ENCODE results near the gene BACE1-AS. TPM values are rescaled to one million over a fixed set of nuclear protein-coding genes. Genes with fewer than 3 reads are reported as not detected.
A peak's percentile ranks its signal among the peaks of the same experiment; 100 is the strongest.
"Not testable (repeated sequence)": the region's sequence is repeated elsewhere in the genome, so short reads cannot be mapped to it uniquely, and the experiment has no call there.

The BACE1-AS gene
- polyA plus RNA-seq, 2 of the 4 experiments (the other 2 are of a cell fraction): 2.0 to 4.4 TPM

DNA sequence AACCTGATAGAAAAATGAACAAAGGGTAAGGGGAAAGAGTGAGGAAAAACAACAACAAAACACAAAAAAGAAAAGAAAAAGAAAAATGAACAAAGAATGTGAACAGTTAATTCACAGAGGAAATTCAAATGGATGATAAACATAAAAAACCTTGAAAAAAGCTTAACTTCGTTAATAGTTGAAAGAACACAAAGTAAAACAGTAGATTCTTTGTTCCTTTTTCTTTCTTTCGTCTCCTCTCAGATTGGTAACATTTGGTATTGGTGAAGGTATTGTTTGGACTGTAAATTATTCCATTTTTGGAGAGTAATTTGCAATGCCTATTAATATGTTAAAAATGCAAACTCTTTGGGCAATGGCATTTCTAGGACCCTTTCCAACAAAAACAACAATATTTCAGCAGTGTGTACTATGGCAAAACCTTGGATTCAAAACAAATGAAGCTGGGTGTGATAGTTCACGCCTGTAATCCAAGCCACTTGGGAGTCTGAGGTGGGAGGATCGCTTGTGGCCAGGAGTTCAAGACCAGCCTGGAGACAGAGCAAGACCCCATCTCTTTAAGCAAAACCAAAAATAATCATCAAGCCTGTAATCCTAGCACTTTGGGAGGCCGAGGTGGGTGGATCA, 28.2 kb downstream of the BACE1-AS start:
- ChIA-PET CTCF (no interaction called here), POLR2A (no interaction called here)
- no peak overlapping the region for H3K4me3 ChIP-seq
- no peak for FAIRE-seq
- H3K4me2 ChIP-seq: no peak overlapping the region
- H3K9me3 ChIP-seq: no peaks in the 10 kb centered on the region
- TF ChIP-seq, protein P1, sequence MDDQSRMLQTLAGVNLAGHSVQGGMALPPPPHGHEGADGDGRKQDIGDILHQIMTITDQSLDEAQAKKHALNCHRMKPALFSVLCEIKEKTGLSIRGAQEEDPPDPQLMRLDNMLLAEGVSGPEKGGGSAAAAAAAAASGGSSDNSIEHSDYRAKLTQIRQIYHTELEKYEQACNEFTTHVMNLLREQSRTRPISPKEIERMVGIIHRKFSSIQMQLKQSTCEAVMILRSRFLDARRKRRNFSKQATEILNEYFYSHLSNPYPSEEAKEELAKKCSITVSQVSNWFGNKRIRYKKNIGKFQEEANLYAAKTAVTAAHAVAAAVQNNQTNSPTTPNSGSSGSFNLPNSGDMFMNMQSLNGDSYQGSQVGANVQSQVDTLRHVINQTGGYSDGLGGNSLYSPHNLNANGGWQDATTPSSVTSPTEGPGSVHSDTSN (IDR thresholded peaks at IDR 0.05): no peak
- TF ChIP-seq GATA3 (IDR thresholded peaks at IDR 0.05; ENCODE audit: borderline replicate concordance) (no peak), NFE2L2 (conservative IDR thresholded peaks at IDR 0.05; ENCODE audit: low read length) (no peak), BHLHE40 (IDR thresholded peaks at IDR 0.05; ENCODE audit: low read depth, low read length) (no peak), ESRRA (IDR thresholded peaks at IDR 0.05; ENCODE audit: borderline replicate concordance, low read length) (no peak), TFCP2L1 (CRISPR knock-in tag; IDR thresholded peaks at IDR 0.05) (no peak), POLR2A (IDR thresholded peaks at IDR 0.05; ENCODE audit: low read length) (no peak), CBX8 (IDR thresholded peaks at IDR 0.05) (no peak), KDM5A (IDR thresholded peaks at IDR 0.05) (no peak), MYC (IDR thresholded peaks at IDR 0.05; ENCODE audit: borderline replicate concordance, low read length) (no peak), CEBPB (IDR thresholded peaks at IDR 0.05) (no peak)
- TF ChIP-seq, protein P2, sequence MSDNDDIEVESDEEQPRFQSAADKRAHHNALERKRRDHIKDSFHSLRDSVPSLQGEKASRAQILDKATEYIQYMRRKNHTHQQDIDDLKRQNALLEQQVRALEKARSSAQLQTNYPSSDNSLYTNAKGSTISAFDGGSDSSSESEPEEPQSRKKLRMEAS (IDR thresholded peaks at IDR 0.05): no peak
- DNase-seq (ENCODE audit: low read depth in 1 of 2, low spot score in 1 of 2): no peak
- no peak for ATAC-seq
- 72% methylated on average over 5 of the region's 5 CpGs for WGBS (ENCODE audit: missing lambda C conversion rate)
- H3K4me1 ChIP-seq: no peaks in the 10 kb centered on the region
- H3K27ac ChIP-seq: no peak overlapping the region

DNA sequence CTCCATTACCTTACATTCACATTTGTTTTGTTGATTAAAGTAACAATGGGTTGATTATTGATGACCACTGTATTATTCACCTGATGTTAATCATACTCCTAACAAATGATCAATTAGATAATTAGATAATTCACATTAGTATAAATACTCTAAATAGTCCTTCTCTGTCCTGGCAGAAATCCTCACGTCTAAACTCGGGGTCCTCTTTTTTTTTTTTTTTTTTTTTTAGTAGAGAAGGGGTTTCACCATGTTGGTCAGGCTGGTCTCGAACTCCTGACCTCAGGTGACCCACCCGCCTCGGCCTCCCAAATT, 36.1 kb downstream of the BACE1-AS start:
- not testable (repeated sequence) for FAIRE-seq; ATAC-seq; H3K4me1 ChIP-seq; H3K9me3 ChIP-seq; DNase-seq (ENCODE audit: low read depth in 1 of 2, low spot score in 1 of 2)
- H3K27ac ChIP-seq: peak overlapping the region; percentile 90 to 95
- 2% methylated on average over 5 of the region's 5 CpGs for WGBS (ENCODE audit: missing lambda C conversion rate)
- POLR2A ChIA-PET: interaction anchor here (0.6 to 1.2 kb wide), 4 partner anchors 13 to 552 kb away, joined by 3 to 5 read pairs (median 4); partner anchors contain the start of gene PCSK7
- H3K4me2 ChIP-seq: peak overlapping the region; percentile 52
- CTCF ChIA-PET: interaction anchor here (1.0 kb wide), 1 partner anchor 11 kb away, joined by 3 read pairs; the partner anchor contains the start of gene BACE1
- peak overlapping the region; percentile 68 for H3K4me3 ChIP-seq

DNA sequence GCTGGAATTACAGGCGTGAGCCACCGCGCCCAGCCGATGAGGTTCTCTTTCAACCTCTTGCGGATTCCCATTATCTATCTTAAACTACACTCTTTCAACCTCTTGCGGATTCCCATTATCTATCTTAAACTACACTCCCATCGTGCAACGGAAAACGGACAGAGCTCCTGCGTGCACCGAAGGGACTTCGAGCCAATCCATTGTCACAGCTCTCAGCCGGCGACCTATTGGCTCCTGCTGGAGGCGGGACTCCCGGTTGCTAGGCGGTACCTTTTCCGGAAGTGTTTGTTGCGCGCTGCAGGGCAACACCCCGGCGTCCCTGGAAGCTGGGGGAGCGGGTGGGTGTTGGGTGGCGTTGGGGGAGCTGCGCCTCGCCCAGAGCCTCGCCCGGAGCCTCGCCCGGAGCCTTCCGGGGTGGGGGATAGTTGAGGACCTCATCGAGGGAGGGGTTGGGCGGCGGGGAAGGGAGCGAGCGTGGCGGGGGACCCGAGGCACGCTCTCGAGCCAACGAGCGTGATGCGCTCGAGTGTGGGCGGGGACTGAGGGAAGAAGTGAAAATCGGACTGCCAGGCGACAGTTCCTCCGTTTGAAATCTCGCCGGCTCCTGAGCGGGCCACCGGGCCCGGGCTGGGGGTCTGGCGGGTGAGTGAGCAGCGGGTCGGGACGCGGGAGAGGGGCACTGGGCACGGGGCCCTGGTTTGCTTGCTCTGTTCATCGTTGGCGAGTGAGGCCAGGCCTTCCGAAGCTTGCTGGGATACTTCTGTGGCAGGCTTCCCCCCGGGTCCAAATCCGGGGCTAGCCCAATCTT, 36.6 kb downstream of the BACE1-AS start, which contains the start of gene CEP164:
CEP164 (plus strand) TSS at position 288 of the 808 bp plus-strand sequence. CDS start 10,733 bp downstream, outside the sequence.
- ChIA-PET POLR2A (interaction anchor here (0.6 to 1.2 kb wide), 4 partner anchors 14 to 552 kb away, joined by 3 to 5 read pairs (median 4); partner anchors contain the start of gene PCSK7), CTCF (interaction anchor here (1.0 kb wide), 1 partner anchor 12 kb away, joined by 3 read pairs; the partner anchor contains the start of gene BACE1)
- peak; percentile 94 to 97 for DNase-seq (ENCODE audit: low read depth in 1 of 2, low spot score in 1 of 2)
- H3K4me3 ChIP-seq: peak within 1 kb of the TSS; percentile 68
- TF ChIP-seq RFX5 (IDR thresholded peaks at IDR 0.05) (peak; percentile 87), NR3C1 (IDR thresholded peaks at IDR 0.05) (no peak), POLR2A (IDR thresholded peaks at IDR 0.05; ENCODE audit: low read length) (peak; percentile 45), JUN (IDR thresholded peaks at IDR 0.05) (peak in 1 of 2 experiments; percentile 61; a peak in 2 of 5 replicates), PHF8 (IDR thresholded peaks at IDR 0.05; ENCODE audit: borderline replicate concordance, low read depth) (peak; percentile 81), ZFP36 (IDR thresholded peaks at IDR 0.05; ENCODE audit: borderline replicate concordance, partially characterized antibody) (no peak), CHD4 (IDR thresholded peaks at IDR 0.05; ENCODE audit: borderline replicate concordance) (peak; percentile 85; the same call in 1 of the 2 replicates)
- TF ChIP-seq, protein P3, sequence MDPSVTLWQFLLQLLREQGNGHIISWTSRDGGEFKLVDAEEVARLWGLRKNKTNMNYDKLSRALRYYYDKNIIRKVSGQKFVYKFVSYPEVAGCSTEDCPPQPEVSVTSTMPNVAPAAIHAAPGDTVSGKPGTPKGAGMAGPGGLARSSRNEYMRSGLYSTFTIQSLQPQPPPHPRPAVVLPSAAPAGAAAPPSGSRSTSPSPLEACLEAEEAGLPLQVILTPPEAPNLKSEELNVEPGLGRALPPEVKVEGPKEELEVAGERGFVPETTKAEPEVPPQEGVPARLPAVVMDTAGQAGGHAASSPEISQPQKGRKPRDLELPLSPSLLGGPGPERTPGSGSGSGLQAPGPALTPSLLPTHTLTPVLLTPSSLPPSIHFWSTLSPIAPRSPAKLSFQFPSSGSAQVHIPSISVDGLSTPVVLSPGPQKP (IDR thresholded peaks at IDR 0.05; ENCODE audit: low read depth, low read length): no peak
- TF ChIP-seq, protein P4, sequence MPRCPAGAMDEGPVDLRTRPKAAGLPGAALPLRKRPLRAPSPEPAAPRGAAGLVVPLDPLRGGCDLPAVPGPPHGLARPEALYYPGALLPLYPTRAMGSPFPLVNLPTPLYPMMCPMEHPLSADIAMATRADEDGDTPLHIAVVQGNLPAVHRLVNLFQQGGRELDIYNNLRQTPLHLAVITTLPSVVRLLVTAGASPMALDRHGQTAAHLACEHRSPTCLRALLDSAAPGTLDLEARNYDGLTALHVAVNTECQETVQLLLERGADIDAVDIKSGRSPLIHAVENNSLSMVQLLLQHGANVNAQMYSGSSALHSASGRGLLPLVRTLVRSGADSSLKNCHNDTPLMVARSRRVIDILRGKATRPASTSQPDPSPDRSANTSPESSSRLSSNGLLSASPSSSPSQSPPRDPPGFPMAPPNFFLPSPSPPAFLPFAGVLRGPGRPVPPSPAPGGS (IDR thresholded peaks at IDR 0.05): 0 out of 3 replicates have a peak, but pooled peaks have one; percentile 10
- TF ChIP-seq, protein P2 (IDR thresholded peaks at IDR 0.05): peak; percentile 48; the same call in 1 of the 2 replicates
- H3K9me3 ChIP-seq: no peaks in the 10 kb centered on the region
- WGBS (ENCODE audit: missing lambda C conversion rate): 1% methylated on average over 45 of the region's 64 CpGs
- peak within 1 kb of the TSS; percentile 89 for H3K4me2 ChIP-seq
- H3K4me1 ChIP-seq: peaks cover 8% of the 10 kb centered on the region; the same call in 2 of the 3 replicates
- FAIRE-seq: no peak
- ATAC-seq: peak; percentile 99
- H3K27ac ChIP-seq: peak within 1 kb of the TSS; percentile 90 to 95

All from A549 (cell line).